Activated CD4-positive, alpha-beta T cell treated with anti-CD3 and anti-CD28 coated beads, Interleukin-2, amount 10 ng/mL, durations not matched to agents 7 days and 5 days (primary cell): ENCODE results near the gene GTF2H1. TPM values are rescaled to one million over a fixed set of nuclear protein-coding genes. Genes with fewer than 3 reads are reported as not detected.

Experiments used
- CTCF ChIA-PET: fragments of 350-600 bp; sonication (Branson Sonifier 250); formaldehyde crosslinking; loops from one replicate; lab custom pipeline; 2021; ENCODE audit warnings: antibody characterized with exemption; lab: Charles Lee
- POLR2A ChIA-PET: fragments of 350-600 bp; sonication (Branson Sonifier 250); formaldehyde crosslinking; loops from one replicate; lab custom pipeline; 2021; ENCODE audit warnings: antibody characterized with exemption; lab: Charles Lee
- DNase-seq: peaks from one replicate; pipeline ENCODE4 v3.0.0-alpha.2; 2020
- H3K27ac Mint-ChIP-seq: one replicate; pipeline ENCODE4 v1.8.0; 2021; ENCODE audit warnings: mild to moderate bottlenecking, moderate library complexity, mixed read lengths
- H3K27me3 Mint-ChIP-seq: one replicate; pipeline ENCODE4 v1.8.0; 2021; ENCODE audit warnings: mixed read lengths
- H3K36me3 Mint-ChIP-seq: one replicate; pipeline ENCODE4 v1.8.0; 2021; ENCODE audit warnings: low read depth, mixed read lengths
- H3K4me1 Mint-ChIP-seq: one replicate; pipeline ENCODE4 v1.8.0; 2021; ENCODE audit warnings: mixed read lengths
- H3K4me3 Mint-ChIP-seq: one replicate; pipeline ENCODE4 v1.8.0; 2021; ENCODE audit warnings: mild to moderate bottlenecking, moderate library complexity, mixed read lengths
- H3K9me3 Mint-ChIP-seq: one replicate; pipeline ENCODE4 v1.8.0; 2021; ENCODE audit warnings: mixed read lengths
- total RNA-seq, 2 experiments: library from RNA; stranded (reverse); gene quantifications; one replicate each; pipeline ENCODE4 v1.2.3, GENCODE V29; 2021

The GTF2H1 gene
- total RNA-seq, result 10 to 100 TPM; 50.6 to 57.6 TPM

- H3K9me3 Mint-ChIP-seq, result no peaks in the 10 kb centered on the region
- CTCF ChIA-PET, result interaction anchor here (0.5 to 2.6 kb wide), 5 partner anchors 36 to 1245 kb away, joined by 3 to 9 read pairs (median 3); partner anchors contain the start of gene RPS13
- no peaks in the 10 kb centered on the region for H3K27me3 Mint-ChIP-seq
- H3K4me1 Mint-ChIP-seq, result peaks cover 68% of the 10 kb centered on the region
- peak within 1 kb of the TSS; percentile 99 for H3K27ac Mint-ChIP-seq
- H3K36me3 Mint-ChIP-seq, result peaks cover 42% of the 10 kb centered on the region
- DNase-seq, result peak; percentile 98
- peak within 1 kb of the TSS; percentile 86 for H3K4me3 Mint-ChIP-seq
- POLR2A ChIA-PET, result interaction anchor here (0.7 to 2.4 kb wide), 3 partner anchors 61 to 205 kb away, joined by 3 to 17 read pairs (median 6); partner anchors contain the start of gene LDHA
Measured at GRCh38 chr11:18321969-18322711, at the start of gene GTF2H1, which contains the start of gene HPS5. GTF2H1 (plus strand) TSS chr11:18322567; CDS start chr11:18333075, 10,508 bp downstream. HPS5 (minus strand) TSS chr11:18322140; CDS start chr11:18317858, 4,282 bp downstream.

- ChIA-PET CTCF (interaction anchor here (1.1 to 1.3 kb wide), 2 partner anchors 9 to 18 kb away, joined by 4 read pairs; no protein-coding TSS in a partner anchor), POLR2A (no interaction called here)
- DNase-seq, result no peak
- Mint-ChIP-seq H3K36me3 (peaks cover 35% of the 10 kb centered on the region), H3K4me1 (peaks cover 28% of the 10 kb centered on the region), H3K9me3 (peaks cover 7% of the 10 kb centered on the region), H3K4me3 (no peak overlapping the region), H3K27ac (no peak overlapping the region), H3K27me3 (no peaks in the 10 kb centered on the region)
Measured at GRCh38 chr11:18277565-18278271, 44.6 kb upstream of the GTF2H1 start.

- no peak for DNase-seq
- ChIA-PET CTCF (no interaction called here), POLR2A (no interaction called here)
- peaks cover 28% of the 10 kb centered on the region for H3K4me1 Mint-ChIP-seq
- peak overlapping the region; percentile 89 for H3K27ac Mint-ChIP-seq
- no peaks in the 10 kb centered on the region for H3K27me3 Mint-ChIP-seq
- H3K9me3 Mint-ChIP-seq, result peaks cover 1% of the 10 kb centered on the region
- H3K36me3 Mint-ChIP-seq, result peaks cover 48% of the 10 kb centered on the region
- H3K4me3 Mint-ChIP-seq, result peak overlapping the region; percentile 51
Measured at GRCh38 chr11:18280438-18281045, 41.8 kb upstream of the GTF2H1 start.

GRCh38 chr11:18282626-18283025 is 39.7 kb upstream of the GTF2H1 start:
- ChIA-PET CTCF (interaction anchor here (1.2 kb wide), 1 partner anchor 12 kb away, joined by 3 read pairs; no protein-coding TSS in a partner anchor), POLR2A (no interaction called here)
- Mint-ChIP-seq H3K27ac (peak overlapping the region; percentile 72), H3K9me3 (no peaks in the 10 kb centered on the region), H3K36me3 (peaks cover 56% of the 10 kb centered on the region), H3K27me3 (no peaks in the 10 kb centered on the region), H3K4me3 (no peak overlapping the region), H3K4me1 (peaks cover 28% of the 10 kb centered on the region)
- no peak for DNase-seq

DNA sequence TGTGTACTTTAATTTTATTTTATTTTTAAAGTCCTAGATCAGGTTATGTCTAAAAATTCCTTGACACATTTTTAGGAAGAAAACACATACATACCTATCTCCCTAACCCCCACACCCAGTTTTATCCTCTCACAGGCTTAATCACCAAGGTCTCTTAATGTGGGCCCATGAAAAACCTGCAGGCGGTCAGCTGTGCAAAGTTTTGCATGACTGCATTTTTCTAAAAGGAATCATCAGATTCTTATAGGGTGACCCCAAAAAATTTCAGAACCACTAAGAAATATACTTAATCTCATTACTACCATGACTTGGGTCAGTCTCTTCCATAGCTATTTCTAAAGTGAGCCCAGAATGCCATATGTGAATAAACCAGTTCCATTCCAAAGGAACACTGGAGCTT is 36.5 kb upstream of the GTF2H1 start:
- Mint-ChIP-seq H3K4me1 (peaks cover 11% of the 10 kb centered on the region), H3K36me3 (peaks cover 51% of the 10 kb centered on the region), H3K4me3 (no peak overlapping the region), H3K9me3 (no peaks in the 10 kb centered on the region), H3K27me3 (no peaks in the 10 kb centered on the region), H3K27ac (no peak overlapping the region)
- CTCF ChIA-PET, result interaction anchor here (1.5 to 2.2 kb wide), 3 partner anchors 8 to 479 kb away, joined by 4 to 7 read pairs (median 4); no protein-coding TSS in a partner anchor
- DNase-seq, result no peak
- POLR2A ChIA-PET, result no interaction called here

DNA sequence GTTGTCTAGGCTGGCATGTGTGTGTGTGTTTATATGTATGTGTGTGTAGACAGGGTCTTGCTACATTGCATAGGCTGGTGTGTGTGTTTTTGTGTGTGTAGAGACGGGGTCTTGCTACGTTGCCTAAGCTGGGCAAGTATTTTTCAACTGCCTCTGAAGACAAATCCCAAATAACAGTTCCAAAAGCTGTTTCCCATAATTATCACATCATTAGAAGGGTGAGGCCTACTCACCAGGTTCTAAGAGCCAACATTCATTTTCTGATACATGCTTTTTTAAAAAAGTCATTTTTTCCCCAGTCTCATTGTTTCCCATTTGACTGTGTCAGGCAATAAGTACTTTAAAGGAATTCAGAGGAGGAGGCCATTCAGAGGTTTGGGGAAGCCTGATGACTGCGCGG is 33.5 kb upstream of the GTF2H1 start:
- H3K36me3 Mint-ChIP-seq, result peaks cover 55% of the 10 kb centered on the region
- no peaks in the 10 kb centered on the region for H3K9me3 Mint-ChIP-seq
- CTCF ChIA-PET, result interaction anchor here (1.1 kb wide), 1 partner anchor 24 kb away, joined by 6 read pairs; no protein-coding TSS in a partner anchor
- H3K4me3 Mint-ChIP-seq, result no peak overlapping the region
- no peak overlapping the region for H3K27ac Mint-ChIP-seq
- no peak for DNase-seq
- no peaks in the 10 kb centered on the region for H3K4me1 Mint-ChIP-seq
- POLR2A ChIA-PET, result no interaction called here
- no peaks in the 10 kb centered on the region for H3K27me3 Mint-ChIP-seq

DNA sequence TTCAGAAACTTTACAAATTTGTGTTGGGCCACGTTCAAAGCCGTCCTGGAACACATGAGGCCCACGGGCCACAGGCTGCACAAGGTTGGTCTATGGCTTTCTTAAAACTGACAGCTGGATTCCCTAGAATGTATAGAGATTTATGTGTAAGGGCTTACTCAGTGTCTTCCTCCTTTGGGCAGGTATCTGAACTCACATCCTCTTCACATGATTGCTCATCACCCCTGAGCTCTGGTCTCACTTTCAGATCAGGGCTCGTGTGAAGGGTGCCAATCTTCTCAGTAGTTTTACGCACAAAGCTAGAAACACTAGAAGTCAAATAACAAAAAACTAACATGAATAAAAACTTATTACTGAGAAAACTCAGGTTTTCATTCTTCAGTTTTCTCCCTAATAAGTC is 27.5 kb upstream of the GTF2H1 start:
- peaks cover 67% of the 10 kb centered on the region for H3K36me3 Mint-ChIP-seq
- ChIA-PET CTCF (interaction anchor here (0.9 to 1.7 kb wide), 8 partner anchors 9 to 427 kb away, joined by 3 to 7 read pairs (median 3); partner anchors contain the start of gene SAA2), POLR2A (no interaction called here)
- no peak for DNase-seq
- no peak overlapping the region for H3K27ac Mint-ChIP-seq
- peaks cover 7% of the 10 kb centered on the region for H3K4me1 Mint-ChIP-seq
- H3K27me3 Mint-ChIP-seq, result no peaks in the 10 kb centered on the region
- H3K9me3 Mint-ChIP-seq, result no peaks in the 10 kb centered on the region
- no peak overlapping the region for H3K4me3 Mint-ChIP-seq

- Mint-ChIP-seq H3K4me1 (peaks cover 7% of the 10 kb centered on the region), H3K27ac (no peak overlapping the region), H3K4me3 (no peak overlapping the region), H3K36me3 (peaks cover 64% of the 10 kb centered on the region), H3K27me3 (no peaks in the 10 kb centered on the region), H3K9me3 (no peaks in the 10 kb centered on the region)
- DNase-seq, result no peak
- ChIA-PET POLR2A (no interaction called here), CTCF (interaction anchor here (0.8 to 1.7 kb wide), 9 partner anchors 8 to 426 kb away, joined by 3 to 7 read pairs (median 3); partner anchors contain the start of gene SAA2)
Measured at GRCh38 chr11:18295316-18295715, 27.1 kb upstream of the GTF2H1 start.

DNA sequence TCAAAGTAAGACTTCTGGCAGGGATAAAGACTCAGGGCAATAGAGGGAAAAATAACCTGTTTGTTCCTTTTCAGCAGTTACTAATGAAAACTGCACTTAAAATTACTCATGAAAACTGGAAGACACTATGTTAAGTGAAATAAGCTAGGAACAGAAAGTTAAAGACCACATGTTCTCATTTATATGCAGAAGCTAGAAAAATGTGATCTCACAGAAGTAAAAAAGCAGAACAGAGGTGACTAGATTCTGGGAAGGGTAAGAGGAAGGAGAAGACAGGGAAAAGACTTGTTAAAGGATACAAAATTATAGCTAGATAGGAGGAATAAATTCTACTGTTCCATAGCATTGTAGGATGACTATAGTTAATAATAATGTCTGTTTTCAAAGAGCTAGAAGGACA is 22.6 kb upstream of the GTF2H1 start:
- Mint-ChIP-seq H3K4me1 (peaks cover 3% of the 10 kb centered on the region), H3K9me3 (no peaks in the 10 kb centered on the region), H3K4me3 (no peak overlapping the region), H3K27ac (no peak overlapping the region), H3K27me3 (no peaks in the 10 kb centered on the region), H3K36me3 (peaks cover 52% of the 10 kb centered on the region)
- DNase-seq, result no peak
- POLR2A ChIA-PET, result no interaction called here
- CTCF ChIA-PET, result no interaction called here

- H3K4me3 Mint-ChIP-seq, result no peak overlapping the region
- CTCF ChIA-PET, result interaction anchor here (1.3 to 1.4 kb wide), 2 partner anchors 10 kb away, joined by 4 read pairs; no protein-coding TSS in a partner anchor
- POLR2A ChIA-PET, result no interaction called here
- H3K9me3 Mint-ChIP-seq, result no peaks in the 10 kb centered on the region
- no peaks in the 10 kb centered on the region for H3K27me3 Mint-ChIP-seq
- no peaks in the 10 kb centered on the region for H3K4me1 Mint-ChIP-seq
- DNase-seq, result no peak
- peaks cover 51% of the 10 kb centered on the region for H3K36me3 Mint-ChIP-seq
- no peak overlapping the region for H3K27ac Mint-ChIP-seq
Measured at GRCh38 chr11:18304745-18305144, 17.6 kb upstream of the GTF2H1 start.

GRCh38 chr11:18307461-18308139 is 14.8 kb upstream of the GTF2H1 start:
- no peak overlapping the region for H3K4me3 Mint-ChIP-seq
- DNase-seq, result no peak
- H3K4me1 Mint-ChIP-seq, result no peaks in the 10 kb centered on the region
- ChIA-PET CTCF (no interaction called here), POLR2A (no interaction called here)
- no peaks in the 10 kb centered on the region for H3K9me3 Mint-ChIP-seq
- no peak overlapping the region for H3K27ac Mint-ChIP-seq
- H3K36me3 Mint-ChIP-seq, result peaks cover 47% of the 10 kb centered on the region
- no peaks in the 10 kb centered on the region for H3K27me3 Mint-ChIP-seq

- Mint-ChIP-seq H3K27ac (no peak overlapping the region), H3K27me3 (no peaks in the 10 kb centered on the region), H3K4me1 (no peaks in the 10 kb centered on the region), H3K36me3 (peaks cover 44% of the 10 kb centered on the region), H3K9me3 (no peaks in the 10 kb centered on the region), H3K4me3 (no peak overlapping the region)
- no peak for DNase-seq
- ChIA-PET CTCF (no interaction called here), POLR2A (no interaction called here)
Measured at GRCh38 chr11:18308242-18308641, 14.1 kb upstream of the GTF2H1 start.
